Neutrophil (primary cell): ENCODE data around the gene AQP2.
A peak's percentile ranks its signal among the peaks of the same experiment; 100 is the strongest.
"Not testable (repeated sequence)": the region's sequence is repeated elsewhere in the genome, so short reads cannot be mapped to it uniquely, and the experiment has no call there.

ENCODE experiments used
- H3K27ac ChIP-seq: fragments of 200-600 bp; sonication (generic); 2 replicates; pipeline ENCODE4 v1.5.1; 2016; ENCODE audit warnings: mild to moderate bottlenecking, moderate library complexity
- H3K27me3 ChIP-seq: fragments of 200-600 bp; sonication (generic); 2 replicates; pipeline ENCODE4 v1.6.0; 2016; ENCODE audit warnings: mild to moderate bottlenecking
- H3K36me3 ChIP-seq: fragments of 200-600 bp; sonication (generic); 2 replicates; pipeline ENCODE4 v1.5.1; 2017
- H3K4me1 ChIP-seq, 2 experiments: fragments of 200-600 bp in 1 of 2; sonication (generic) in 1 of 2; 1 replicate in 1 of 2; 2 replicates in 1 of 2; pipeline versions ENCODE4 v1.5.1 to v1.6.1; 2013 to 2016; ENCODE audit warnings: low read depth in 1 of 2, low read length in 1 of 2, mild to moderate bottlenecking in 1 of 2, moderate library complexity in 1 of 2; ENCODE audit not compliant: control insufficient read depth in 1 of 2, insufficient read depth in 1 of 2
- H3K4me3 ChIP-seq, 2 experiments: fragments of 200-600 bp in 1 of 2; sonication (generic) in 1 of 2; 1 replicate in 1 of 2; 2 replicates in 1 of 2; pipeline ENCODE4 v1.5.1; 2013 to 2016; ENCODE audit warnings: low read depth in 1 of 2, low read length in 1 of 2, mild to moderate bottlenecking in 1 of 2, moderate library complexity in 1 of 2
- H3K9me3 ChIP-seq: fragments of 200-600 bp; sonication (generic); 2 replicates; pipeline ENCODE4 v1.5.1; 2016
- CTCF ChIP-seq: fragments of 200-600 bp; sonication (generic); IDR thresholded peaks from 2 replicates; pipeline ENCODE4 v1.5.1; 2016; ENCODE audit warnings: antibody characterized with exemption

Gene AQP2

GRCh38 chr12:49987625-49988303 is 37.2 kb downstream of the AQP2 start:
- no peaks in the 10 kb centered on the region for H3K9me3 ChIP-seq
- H3K27me3 ChIP-seq: no peaks in the 10 kb centered on the region
- peaks cover 41 to 51% of the 10 kb centered on the region in 2 experiments for H3K4me1 ChIP-seq
- H3K27ac ChIP-seq: peak overlapping the region; percentile 83
- peaks cover 8% of the 10 kb centered on the region for H3K36me3 ChIP-seq
- H3K4me3 ChIP-seq: no peak overlapping the region
- peak; percentile 24 for TF ChIP-seq CTCF

- not testable (repeated sequence) for H3K27me3 ChIP-seq, H3K9me3 ChIP-seq, H3K4me3 ChIP-seq
- peak overlapping the region; percentile 76 for H3K27ac ChIP-seq
- H3K36me3 ChIP-seq: peaks cover 19% of the 10 kb centered on the region
- peaks cover 41 to 51% of the 10 kb centered on the region in 2 experiments for H3K4me1 ChIP-seq
These were observed 38.9 kb downstream of the AQP2 start for GRCh38 chr12:49989400-49989799.

- peak overlapping the region; percentile 76 for H3K27ac ChIP-seq
- no peak for TF ChIP-seq CTCF
- H3K4me3 ChIP-seq: peak overlapping the region in 1 of 2 experiments; percentile 3
These were observed 39.7 kb downstream of the AQP2 start for GRCh38 chr12:49990273-49990672.

GRCh38 chr12:49998453-49998852 is 47.9 kb downstream of the AQP2 start:
- peaks cover 63% of the 10 kb centered on the region for H3K36me3 ChIP-seq
- no peaks in the 10 kb centered on the region for H3K27me3 ChIP-seq
- H3K4me3 ChIP-seq: no peak overlapping the region

More at GRCh38 chr12:49990273-49990672, 39.7 kb downstream of the AQP2 start:
- no peaks in the 10 kb centered on the region for H3K27me3 ChIP-seq
- H3K9me3 ChIP-seq: no peaks in the 10 kb centered on the region
- H3K4me1 ChIP-seq: peaks cover 41 to 51% of the 10 kb centered on the region in 2 experiments
- H3K36me3 ChIP-seq: peaks cover 25% of the 10 kb centered on the region

GRCh38 chr12:50003595-50003994 is 53.1 kb downstream of the AQP2 start:
- Histone ChIP-seq H3K9me3 (no peaks in the 10 kb centered on the region), H3K27ac (no peak overlapping the region), H3K27me3 (no peaks in the 10 kb centered on the region), H3K4me1 (no peaks in the 10 kb centered on the region), H3K4me3 (no peak overlapping the region), H3K36me3 (peaks cover 61% of the 10 kb centered on the region)
- no peak for TF ChIP-seq CTCF

More at GRCh38 chr12:49998453-49998852, 47.9 kb downstream of the AQP2 start:
- Histone ChIP-seq H3K4me1 (no peaks in the 10 kb centered on the region), H3K9me3 (no peaks in the 10 kb centered on the region), H3K27ac (no peak overlapping the region)
- TF ChIP-seq CTCF: no peak

- Histone ChIP-seq H3K4me3 (no peak overlapping the region), H3K27me3 (no peaks in the 10 kb centered on the region), H3K4me1 (no peaks in the 10 kb centered on the region), H3K27ac (no peak overlapping the region), H3K36me3 (peaks cover 51% of the 10 kb centered on the region), H3K9me3 (no peaks in the 10 kb centered on the region)
- TF ChIP-seq CTCF: no peak
These were observed 54.2 kb downstream of the AQP2 start for GRCh38 chr12:50004696-50005095.
